MCF 10A (cell line): ENCODE results near the gene RPL15. TPM values are rescaled to one million over a fixed set of nuclear protein-coding genes. Genes with fewer than 3 reads are reported as not detected.

ENCODE experiments used
- BruUV-seq: library from RNA; stranded (reverse); fragments of 400-500 nt; replicated peaks from 2 replicates; lab custom pipeline; 2021; lab: Mats Ljungman, UMichigan
- CTCF ChIA-PET: fragments of 300-600 bp; sonication (Branson Sonifier 250); formaldehyde crosslinking; extraction: SDS; loops from one replicate; lab custom pipeline; 2021; ENCODE audit warnings: antibody characterized with exemption, inconsistent platforms; lab: Yijun Ruan, JAX
- POLR2A ChIA-PET: fragments of 300-600, 350-650 bp; sonication (Branson Sonifier 250); formaldehyde crosslinking; extraction: SDS; loops from one replicate; lab custom pipeline; 2020; ENCODE audit warnings: antibody characterized with exemption, inconsistent platforms; lab: Yijun Ruan, JAX
- DNase-seq: peaks from one replicate; pipeline ENCODE4 v3.0.0-alpha.2; 2018; ENCODE audit not compliant: unreplicated experiment
- H3K27ac Mint-ChIP-seq: one replicate; pipeline ENCODE4 v1.8.0; 2022; ENCODE audit warnings: mild to moderate bottlenecking, low read depth, mixed read lengths; ENCODE audit not compliant: unreplicated experiment
- H3K27me3 Mint-ChIP-seq: one replicate; pipeline ENCODE4 v1.8.0; 2022; ENCODE audit warnings: mixed read lengths; ENCODE audit not compliant: insufficient read depth, unreplicated experiment
- H3K36me3 Mint-ChIP-seq: one replicate; pipeline ENCODE4 v1.8.0; 2022; ENCODE audit warnings: mild to moderate bottlenecking, moderate library complexity, mixed read lengths; ENCODE audit not compliant: insufficient read depth, unreplicated experiment
- H3K4me1 Mint-ChIP-seq: one replicate; pipeline ENCODE4 v1.8.0; 2022; ENCODE audit warnings: mixed read lengths; ENCODE audit not compliant: insufficient read depth, unreplicated experiment
- H3K4me3 Mint-ChIP-seq: one replicate; pipeline ENCODE4 v1.8.0; 2022; ENCODE audit warnings: mild to moderate bottlenecking, moderate library complexity, mixed read lengths; ENCODE audit not compliant: unreplicated experiment
- H3K9me3 Mint-ChIP-seq: one replicate; pipeline ENCODE4 v1.8.0; 2022; ENCODE audit warnings: mixed read lengths; ENCODE audit not compliant: unreplicated experiment
- CTCF ChIP-seq: fragments of 200-600 bp; IDR thresholded peaks from one replicate; pipeline ENCODE4 v1.8.0; 2022; ENCODE audit warnings: antibody characterized with exemption, mild to moderate bottlenecking; ENCODE audit not compliant: unreplicated experiment
- intact Hi-C: fragments of 100-400 bp; cut with micrococcal nuclease; formaldehyde crosslinking; loops from 2 replicates; pipeline ENCODE4 v1.14.1; 2022
- total RNA-seq: library from RNA; stranded (reverse); gene quantifications from 2 replicates; pipeline ENCODE4 v1.2.3, GENCODE V29; 2022

The RPL15 gene
- total RNA-seq, 1 experiment from 2014 or later, result 2,310 TPM

- H3K27me3 Mint-ChIP-seq, result no peaks in the 10 kb centered on the region
- no TSS peak for BruUV-seq
- TF ChIP-seq CTCF, result no peak
- CTCF ChIA-PET, result interaction anchor here (0.7 kb wide), 1 partner anchor 9 kb away, joined by 6 read pairs; no protein-coding TSS in a partner anchor
- H3K36me3 Mint-ChIP-seq, result peaks cover 22% of the 10 kb centered on the region
- DNase-seq, result no peak
- intact Hi-C loops, result no loop called here
- H3K9me3 Mint-ChIP-seq, result no peaks in the 10 kb centered on the region
- peaks cover 18% of the 10 kb centered on the region for H3K4me1 Mint-ChIP-seq
- no peak overlapping the region for H3K4me3 Mint-ChIP-seq
- H3K27ac Mint-ChIP-seq, result no peak overlapping the region
- POLR2A ChIA-PET, result interaction anchor here (0.6 to 1.7 kb wide), 2 partner anchors 9 to 36 kb away, joined by 3 to 5 read pairs; partner anchors contain the start of genes NKIRAS1 and RPL15
These were observed 36.6 kb downstream of the RPL15 start for GRCh38 chr3:23953523-23953922.

GRCh38 chr3:23954144-23954543 lies 37.2 kb downstream of the RPL15 start:
- no TSS peak for BruUV-seq
- CTCF ChIA-PET, result no interaction called here
- Mint-ChIP-seq H3K9me3 (no peaks in the 10 kb centered on the region), H3K4me1 (peaks cover 21% of the 10 kb centered on the region), H3K27me3 (no peaks in the 10 kb centered on the region), H3K27ac (no peak overlapping the region), H3K36me3 (peaks cover 22% of the 10 kb centered on the region), H3K4me3 (no peak overlapping the region)
- intact Hi-C loops, result no loop called here
- no peak for TF ChIP-seq CTCF
- POLR2A ChIA-PET, result interaction anchor here (0.9 to 1.7 kb wide), 2 partner anchors 8 to 37 kb away, joined by 4 to 5 read pairs; partner anchors contain the start of genes NKIRAS1 and RPL15
- DNase-seq, result no peak

DNA sequence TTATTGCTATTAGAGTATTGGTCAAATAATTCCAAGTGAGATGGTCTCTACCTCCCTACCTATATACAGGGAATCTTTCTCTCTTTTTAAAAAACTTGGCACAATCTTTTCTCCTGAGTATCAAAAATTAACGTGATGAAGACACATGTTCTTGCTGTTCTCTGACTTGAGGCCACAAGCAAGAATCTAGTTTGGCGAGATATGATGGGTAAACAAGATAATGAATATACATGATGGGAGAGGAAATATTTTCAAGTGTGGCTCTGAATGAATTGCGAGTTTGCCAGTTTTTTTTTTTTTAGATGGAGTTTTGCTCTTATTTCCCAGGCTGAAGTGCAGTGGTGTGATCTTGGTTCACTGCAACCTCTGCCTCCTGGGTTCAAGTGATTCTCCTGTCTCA lies 39.8 kb downstream of the RPL15 start:
- CTCF ChIA-PET, result interaction anchor here (1.3 kb wide), 1 partner anchor 62 kb away, joined by 3 read pairs; no protein-coding TSS in a partner anchor
- no peak overlapping the region for H3K4me3 Mint-ChIP-seq
- DNase-seq, result no peak
- no peak overlapping the region for H3K27ac Mint-ChIP-seq
- peaks cover 14% of the 10 kb centered on the region for H3K4me1 Mint-ChIP-seq
- H3K9me3 Mint-ChIP-seq, result no peaks in the 10 kb centered on the region
- no TSS peak for BruUV-seq
- intact Hi-C loops, result no loop called here
- POLR2A ChIA-PET, result interaction anchor here (0.8 to 1.8 kb wide), 3 partner anchors 11 to 40 kb away, joined by 3 to 7 read pairs (median 7); partner anchors contain the start of genes NKIRAS1 and RPL15
- peaks cover 39% of the 10 kb centered on the region for H3K36me3 Mint-ChIP-seq
- TF ChIP-seq CTCF, result no peak
- no peaks in the 10 kb centered on the region for H3K27me3 Mint-ChIP-seq

DNA sequence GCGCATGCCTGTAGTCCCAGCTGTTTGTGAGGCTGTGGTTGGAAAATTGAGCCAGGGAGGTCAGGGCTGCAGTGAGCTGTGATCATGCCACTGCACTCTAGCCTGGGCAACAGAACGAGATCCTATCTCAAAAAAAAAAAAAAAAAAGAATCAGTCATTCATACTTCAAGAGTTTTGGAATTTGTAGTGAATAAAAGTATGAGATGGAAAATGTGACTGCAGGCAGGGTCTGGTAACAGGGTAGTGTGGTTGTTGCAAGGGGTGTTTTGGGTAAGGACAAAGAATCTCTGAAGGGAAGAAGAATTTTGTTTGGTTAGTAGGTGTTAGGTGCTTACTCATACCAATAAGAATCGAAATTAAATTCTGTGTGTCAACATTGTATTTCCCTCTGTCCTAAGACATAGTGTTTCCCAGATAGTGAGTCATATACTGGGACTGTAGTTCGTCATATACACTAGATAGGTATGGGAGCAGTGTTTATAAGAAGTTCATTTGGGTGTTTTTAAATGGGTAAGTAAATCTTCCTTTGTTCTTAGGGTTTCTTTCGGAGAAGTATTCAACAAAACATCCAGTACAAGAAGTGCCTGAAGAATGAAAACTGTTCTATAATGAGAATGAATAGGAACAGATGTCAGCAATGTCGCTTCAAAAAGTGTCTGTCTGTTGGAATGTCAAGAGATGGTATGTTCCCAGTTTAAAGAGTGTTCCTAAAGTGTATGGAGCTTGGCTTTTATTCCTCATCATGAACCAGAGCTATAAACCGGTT lies 42.4 kb downstream of the RPL15 start:
- peaks cover 50% of the 10 kb centered on the region for H3K36me3 Mint-ChIP-seq
- H3K4me1 Mint-ChIP-seq, result peaks cover 14% of the 10 kb centered on the region
- intact Hi-C loops, result loop anchor here (1.0 kb wide), 1 partner anchor 12 kb away; no protein-coding TSS in a partner anchor
- no peak for TF ChIP-seq CTCF
- ChIA-PET CTCF (interaction anchor here (0.5 to 1.9 kb wide), 4 partner anchors 12 to 639 kb away, joined by 3 to 5 read pairs (median 4); no protein-coding TSS in a partner anchor), POLR2A (interaction anchor here (0.9 to 6.5 kb wide), 4 partner anchors 9 to 43 kb away, joined by 3 to 112 read pairs (median 4); partner anchors contain the start of genes NKIRAS1 and RPL15)
- H3K9me3 Mint-ChIP-seq, result no peaks in the 10 kb centered on the region
- no peaks in the 10 kb centered on the region for H3K27me3 Mint-ChIP-seq
- peak overlapping the region; percentile 20 for H3K4me3 Mint-ChIP-seq
- peak overlapping the region; percentile 61 for H3K27ac Mint-ChIP-seq
- no TSS peak for BruUV-seq
- peak; percentile 88 for DNase-seq
